RWPE2 (cell line): ENCODE measurements around the gene KLRF2.

Source experiments
- ATAC-seq: fragments of 200-7000 bp; cut with Tn5 transposase; 3 replicates; pipeline ENCODE4 v1.9.1; 2021; ENCODE audit warnings: low read depth
- DNase-seq: peaks from one replicate; pipeline ENCODE4 v3.0.0-alpha.2; 2020; ENCODE audit warnings: low spot score
- H3K27ac ChIP-seq: fragments of 450-650 bp; 2 replicates; pipeline ENCODE4 v1.5.1; 2017; ENCODE audit warnings: mild to moderate bottlenecking; ENCODE audit not compliant: poor library complexity, severe bottlenecking
- H3K27me3 ChIP-seq: fragments of 250-450 bp; sonication (Bioruptor Pico); 2 replicates; pipeline ENCODE4 v1.5.1; 2021; ENCODE audit warnings: mild to moderate bottlenecking, moderate library complexity; ENCODE audit not compliant: insufficient read depth, poor library complexity, severe bottlenecking
- H3K36me3 ChIP-seq: fragments of 250-450 bp; sonication (Bioruptor Pico); 2 replicates; pipeline ENCODE4 v1.5.1; 2020; ENCODE audit warnings: low read depth, mild to moderate bottlenecking, moderate library complexity
- H3K4me1 ChIP-seq: fragments of 250-450 bp; sonication (Bioruptor Pico); 2 replicates; pipeline ENCODE4 v1.5.1; 2021; ENCODE audit warnings: mild to moderate bottlenecking, moderate library complexity; ENCODE audit not compliant: insufficient read depth, poor library complexity, severe bottlenecking
- H3K4me3 ChIP-seq: fragments of 250-450 bp; sonication (Bioruptor Pico); 2 replicates; pipeline ENCODE4 v1.5.1; 2021; ENCODE audit warnings: mild to moderate bottlenecking, moderate library complexity; ENCODE audit not compliant: severe bottlenecking
- H3K9me3 ChIP-seq: fragments of 250-450 bp; sonication (Bioruptor Pico); 2 replicates; pipeline ENCODE4 v1.5.1; 2021; ENCODE audit warnings: mild to moderate bottlenecking, moderate library complexity; ENCODE audit not compliant: severe bottlenecking
- TF ChIP-seq, protein P1 (sequence below): fragments of 450-650 bp; IDR thresholded peaks from one replicate; pipeline ENCODE4 v1.5.1; 2017; ENCODE audit warnings: mild to moderate bottlenecking, moderate library complexity; ENCODE audit not compliant: poor library complexity, severe bottlenecking

The KLRF2 gene

DNA sequence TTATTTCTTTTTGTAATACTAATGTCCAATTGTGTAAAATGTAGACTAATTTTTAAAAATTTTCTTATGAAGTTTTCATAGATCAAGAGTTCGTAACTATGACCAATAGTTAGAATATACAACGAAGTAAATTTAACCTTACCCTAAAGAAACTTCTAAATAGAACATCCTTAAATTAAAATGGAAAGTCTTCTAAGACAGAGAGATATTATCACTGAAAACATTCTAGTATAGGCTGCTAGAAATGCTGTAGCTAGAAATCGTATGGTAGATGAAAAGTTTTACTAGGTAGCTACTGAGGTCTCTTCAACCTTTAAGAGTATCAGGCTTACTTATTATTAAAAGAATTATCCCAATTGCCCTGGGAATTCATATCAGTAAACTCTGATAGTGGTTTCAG is 50.0 kb downstream of the KLRF2 start:
- TF ChIP-seq, protein P1, sequence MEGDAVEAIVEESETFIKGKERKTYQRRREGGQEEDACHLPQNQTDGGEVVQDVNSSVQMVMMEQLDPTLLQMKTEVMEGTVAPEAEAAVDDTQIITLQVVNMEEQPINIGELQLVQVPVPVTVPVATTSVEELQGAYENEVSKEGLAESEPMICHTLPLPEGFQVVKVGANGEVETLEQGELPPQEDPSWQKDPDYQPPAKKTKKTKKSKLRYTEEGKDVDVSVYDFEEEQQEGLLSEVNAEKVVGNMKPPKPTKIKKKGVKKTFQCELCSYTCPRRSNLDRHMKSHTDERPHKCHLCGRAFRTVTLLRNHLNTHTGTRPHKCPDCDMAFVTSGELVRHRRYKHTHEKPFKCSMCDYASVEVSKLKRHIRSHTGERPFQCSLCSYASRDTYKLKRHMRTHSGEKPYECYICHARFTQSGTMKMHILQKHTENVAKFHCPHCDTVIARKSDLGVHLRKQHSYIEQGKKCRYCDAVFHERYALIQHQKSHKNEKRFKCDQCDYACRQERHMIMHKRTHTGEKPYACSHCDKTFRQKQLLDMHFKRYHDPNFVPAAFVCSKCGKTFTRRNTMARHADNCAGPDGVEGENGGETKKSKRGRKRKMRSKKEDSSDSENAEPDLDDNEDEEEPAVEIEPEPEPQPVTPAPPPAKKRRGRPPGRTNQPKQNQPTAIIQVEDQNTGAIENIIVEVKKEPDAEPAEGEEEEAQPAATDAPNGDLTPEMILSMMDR, result no peak
- Histone ChIP-seq H3K4me3 (no peak overlapping the region), H3K4me1 (no peaks in the 10 kb centered on the region), H3K27ac (no peak overlapping the region), H3K9me3 (no peaks in the 10 kb centered on the region), H3K36me3 (no peaks in the 10 kb centered on the region), H3K27me3 (no peaks in the 10 kb centered on the region)
- DNase-seq (no peak), ATAC-seq (no peak)

- no peak within 1 kb of the TSS for H3K4me3 ChIP-seq
- TF ChIP-seq, protein P1, result no peak
- DNase-seq (no peak), ATAC-seq (no peak)
- H3K9me3 ChIP-seq, result no peaks in the 10 kb centered on the region
- no peaks in the 10 kb centered on the region for H3K27me3 ChIP-seq
- H3K27ac ChIP-seq, result no peak within 1 kb of the TSS
- no peaks in the 10 kb centered on the region for H3K4me1 ChIP-seq
- no peaks in the 10 kb centered on the region for H3K36me3 ChIP-seq
Measured at GRCh38 chr12:9932270-9932669, 51.0 kb downstream of the KLRF2 start, which contains the start of gene CLEC2A. Gene CLEC2A, minus strand, starts transcription at chr12:9932370. Its CDS starts 41 bp downstream, at chr12:9932329.

- no peak overlapping the region for H3K27ac ChIP-seq
- TF ChIP-seq, protein P1, result no peak
Measured at GRCh38 chr12:9933958-9934357, 52.7 kb downstream of the KLRF2 start.

DNA sequence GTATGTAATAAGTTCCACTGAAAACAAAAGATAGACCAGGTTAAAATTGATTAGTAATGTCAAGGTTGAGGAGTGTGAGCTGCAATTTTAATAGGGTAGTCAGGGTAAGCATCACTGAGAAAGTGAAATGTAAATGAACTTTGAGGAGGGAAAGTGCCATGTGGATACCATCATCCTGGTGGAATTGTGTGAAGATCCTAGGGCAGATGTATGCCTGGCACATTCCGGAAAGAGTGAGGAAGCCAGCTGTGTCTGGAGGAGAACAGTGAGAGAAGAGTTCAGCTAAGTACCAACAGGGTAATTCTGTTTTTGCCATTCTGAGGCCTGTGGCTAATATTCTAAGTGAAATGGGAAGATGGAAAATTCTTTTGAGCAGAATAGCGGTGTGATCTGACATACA is 53.7 kb downstream of the KLRF2 start:
- Histone ChIP-seq H3K9me3 (no peaks in the 10 kb centered on the region), H3K36me3 (no peaks in the 10 kb centered on the region), H3K4me3 (no peak overlapping the region), H3K4me1 (no peaks in the 10 kb centered on the region), H3K27me3 (no peaks in the 10 kb centered on the region), H3K27ac (no peak overlapping the region)
- DNase-seq (no peak), ATAC-seq (no peak)
- TF ChIP-seq, protein P1, result no peak

More at GRCh38 chr12:9933958-9934357, 52.7 kb downstream of the KLRF2 start:
- DNase-seq (no peak), ATAC-seq (no peak)
- no peaks in the 10 kb centered on the region for H3K9me3 ChIP-seq
- H3K4me1 ChIP-seq, result no peaks in the 10 kb centered on the region
- no peaks in the 10 kb centered on the region for H3K36me3 ChIP-seq
- no peaks in the 10 kb centered on the region for H3K27me3 ChIP-seq
- no peak overlapping the region for H3K4me3 ChIP-seq

- Histone ChIP-seq H3K36me3 (no peaks in the 10 kb centered on the region), H3K27me3 (no peaks in the 10 kb centered on the region), H3K4me3 (no peak overlapping the region), H3K9me3 (no peaks in the 10 kb centered on the region), H3K4me1 (no peaks in the 10 kb centered on the region), H3K27ac (no peak overlapping the region)
- TF ChIP-seq, protein P1, result no peak
- ATAC-seq, result no peak
- no peak for DNase-seq
Measured at GRCh38 chr12:9936591-9936990, 55.3 kb downstream of the KLRF2 start.
